Measurements from ENCODE around the gene TUSC2.
A peak's percentile ranks its signal among the peaks of the same experiment; 100 is the strongest.

Gene TUSC2

DNA sequence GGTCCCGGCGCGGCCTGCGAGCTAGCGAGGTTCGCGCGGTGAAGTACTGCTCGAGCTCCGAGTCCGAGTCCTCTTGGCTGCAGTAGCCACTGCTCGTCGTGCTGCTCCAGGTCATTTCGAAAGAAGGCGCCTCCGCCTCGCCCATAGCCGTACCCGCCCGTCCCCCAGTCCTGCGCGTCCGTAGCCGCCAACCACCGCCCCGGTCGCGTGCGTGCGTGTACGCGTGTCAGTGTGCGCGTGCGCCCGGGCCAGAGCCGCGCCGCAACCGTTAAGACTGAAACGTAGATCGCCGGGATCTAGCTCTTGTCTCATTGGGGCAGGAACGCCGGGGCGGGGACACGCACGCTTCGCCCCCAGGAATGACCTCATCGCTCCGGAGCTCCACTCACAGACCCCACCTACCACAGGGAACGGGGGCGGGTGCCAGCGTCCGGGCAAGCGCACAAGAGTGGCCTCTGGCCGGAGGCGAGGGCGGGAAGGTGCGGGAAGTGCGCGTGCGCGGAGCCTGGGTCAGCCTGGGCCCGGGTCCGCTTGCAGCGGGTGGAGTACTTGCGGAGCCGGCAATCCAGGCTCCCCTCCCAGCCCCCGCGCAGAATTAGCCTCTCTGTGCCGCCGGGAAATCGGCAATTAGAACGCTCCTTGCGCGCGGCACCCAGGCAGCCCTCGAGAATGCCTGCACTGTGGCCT, 9.3 kb upstream of the TUSC2 start:
- no peaks in the 10 kb centered on the region for H3K9me3 ChIP-seq (ENCODE audit: severe bottlenecking)
- peak overlapping the region; percentile 83 for H3K27ac ChIP-seq (ENCODE audit: poor library complexity, severe bottlenecking)
- H3K4me1 ChIP-seq (ENCODE audit: insufficient read depth, poor library complexity, severe bottlenecking), result peaks cover 23% of the 10 kb centered on the region
- peak overlapping the region; percentile 61 for H3K4me3 ChIP-seq (ENCODE audit: severe bottlenecking)
- TF ChIP-seq, protein P1, sequence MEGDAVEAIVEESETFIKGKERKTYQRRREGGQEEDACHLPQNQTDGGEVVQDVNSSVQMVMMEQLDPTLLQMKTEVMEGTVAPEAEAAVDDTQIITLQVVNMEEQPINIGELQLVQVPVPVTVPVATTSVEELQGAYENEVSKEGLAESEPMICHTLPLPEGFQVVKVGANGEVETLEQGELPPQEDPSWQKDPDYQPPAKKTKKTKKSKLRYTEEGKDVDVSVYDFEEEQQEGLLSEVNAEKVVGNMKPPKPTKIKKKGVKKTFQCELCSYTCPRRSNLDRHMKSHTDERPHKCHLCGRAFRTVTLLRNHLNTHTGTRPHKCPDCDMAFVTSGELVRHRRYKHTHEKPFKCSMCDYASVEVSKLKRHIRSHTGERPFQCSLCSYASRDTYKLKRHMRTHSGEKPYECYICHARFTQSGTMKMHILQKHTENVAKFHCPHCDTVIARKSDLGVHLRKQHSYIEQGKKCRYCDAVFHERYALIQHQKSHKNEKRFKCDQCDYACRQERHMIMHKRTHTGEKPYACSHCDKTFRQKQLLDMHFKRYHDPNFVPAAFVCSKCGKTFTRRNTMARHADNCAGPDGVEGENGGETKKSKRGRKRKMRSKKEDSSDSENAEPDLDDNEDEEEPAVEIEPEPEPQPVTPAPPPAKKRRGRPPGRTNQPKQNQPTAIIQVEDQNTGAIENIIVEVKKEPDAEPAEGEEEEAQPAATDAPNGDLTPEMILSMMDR (IDR thresholded peaks at IDR 0.05; ENCODE audit: poor library complexity, severe bottlenecking), result no peak
- H3K27me3 ChIP-seq (ENCODE audit: insufficient read depth, poor library complexity, severe bottlenecking), result no peaks in the 10 kb centered on the region
- ATAC-seq (ENCODE audit: low read depth) (peak; percentile 78), DNase-seq (ENCODE audit: low spot score) (peak; percentile 100)
- peaks cover 33% of the 10 kb centered on the region for H3K36me3 ChIP-seq (ENCODE audit: low read depth)

DNA sequence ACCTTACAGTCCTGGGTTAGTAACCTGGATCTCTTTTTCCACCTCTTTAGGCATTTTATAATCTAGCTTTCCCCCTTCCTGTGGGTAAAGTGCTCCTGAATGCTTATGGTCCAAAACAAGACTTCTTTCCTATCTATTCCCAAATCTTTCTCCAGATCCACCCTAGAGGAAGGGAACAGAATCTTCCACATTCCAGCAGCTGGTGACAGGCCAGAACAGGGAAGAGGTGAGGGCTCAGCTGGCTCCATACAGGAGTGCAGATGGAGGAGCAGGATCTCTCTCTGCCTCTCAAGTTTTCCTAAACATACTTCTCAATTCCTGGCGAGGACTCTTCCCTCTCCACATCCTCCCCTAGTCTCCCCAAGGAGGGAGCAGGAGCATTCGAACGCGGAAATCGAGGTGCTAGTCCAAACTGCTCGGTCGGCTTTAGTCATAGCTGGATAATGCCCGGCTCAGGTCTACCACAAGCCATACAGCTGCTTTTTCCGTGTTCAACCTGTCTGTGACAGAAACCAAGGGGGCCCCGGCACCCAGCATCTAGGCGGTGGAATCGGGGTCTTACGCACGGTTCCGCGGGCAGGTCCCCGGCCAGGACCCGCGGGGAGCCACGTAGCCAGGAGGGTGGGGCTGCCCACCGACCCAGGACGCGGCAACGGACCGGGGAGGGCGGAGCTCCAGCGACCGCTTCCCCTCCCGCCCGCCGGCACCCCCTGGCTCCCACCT, 8.6 kb upstream of the TUSC2 start:
- ATAC-seq (ENCODE audit: low read depth), result peak; percentile 40
- no peak for DNase-seq (ENCODE audit: low spot score)
- H3K27ac ChIP-seq (ENCODE audit: poor library complexity, severe bottlenecking), result peak overlapping the region; percentile 83
- TF ChIP-seq, protein P1 (IDR thresholded peaks at IDR 0.05; ENCODE audit: poor library complexity, severe bottlenecking), result no peak
- peaks cover 40% of the 10 kb centered on the region for H3K36me3 ChIP-seq (ENCODE audit: low read depth)
- peaks cover 23% of the 10 kb centered on the region for H3K4me1 ChIP-seq (ENCODE audit: insufficient read depth, poor library complexity, severe bottlenecking)
- no peaks in the 10 kb centered on the region for H3K27me3 ChIP-seq (ENCODE audit: insufficient read depth, poor library complexity, severe bottlenecking)
- no peaks in the 10 kb centered on the region for H3K9me3 ChIP-seq (ENCODE audit: severe bottlenecking)
- H3K4me3 ChIP-seq (ENCODE audit: severe bottlenecking), result peak overlapping the region; percentile 61

DNA sequence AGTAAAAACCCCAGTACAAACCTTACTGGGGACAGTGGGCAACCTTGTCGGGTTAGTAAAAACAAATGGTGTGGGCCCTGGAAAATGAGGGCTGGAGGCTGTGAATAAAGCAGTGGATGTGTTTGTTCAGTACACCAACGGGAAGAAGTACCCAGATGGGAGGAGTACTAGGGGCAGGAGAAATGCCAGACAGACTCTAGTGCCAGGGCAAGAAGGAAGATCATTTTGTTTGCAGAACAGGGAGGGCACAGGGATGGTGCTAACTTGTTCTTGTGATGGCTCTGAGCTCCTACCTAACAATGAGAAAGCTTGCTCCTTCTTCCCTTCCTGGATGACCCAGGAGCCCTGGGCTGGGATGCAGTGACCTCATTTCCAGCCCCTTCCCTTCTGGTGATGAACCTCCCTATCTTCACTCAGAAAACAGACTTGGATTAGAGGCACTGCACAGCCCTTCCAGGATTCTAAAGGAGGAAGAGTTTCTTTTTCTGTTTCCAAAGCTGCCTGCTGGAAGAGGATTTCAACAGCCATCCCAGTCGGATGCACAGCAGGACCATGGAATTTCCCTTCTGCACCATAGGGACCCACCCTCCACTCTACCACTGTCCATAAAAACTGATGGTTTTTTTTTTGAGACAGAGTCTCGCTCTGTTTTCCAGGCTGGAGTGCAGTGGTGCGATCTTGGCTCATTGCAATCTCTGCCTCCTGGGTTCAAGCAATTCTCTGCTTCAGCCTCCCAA, 6.5 kb upstream of the TUSC2 start:
- TF ChIP-seq, protein P1 (IDR thresholded peaks at IDR 0.05; ENCODE audit: poor library complexity, severe bottlenecking), result no peak
- Histone ChIP-seq H3K27ac (ENCODE audit: poor library complexity, severe bottlenecking) (peak overlapping the region; percentile 83), H3K36me3 (ENCODE audit: low read depth) (peaks cover 61% of the 10 kb centered on the region), H3K4me3 (ENCODE audit: severe bottlenecking) (no peak overlapping the region), H3K27me3 (ENCODE audit: insufficient read depth, poor library complexity, severe bottlenecking) (no peaks in the 10 kb centered on the region), H3K9me3 (ENCODE audit: severe bottlenecking) (no peaks in the 10 kb centered on the region), H3K4me1 (ENCODE audit: insufficient read depth, poor library complexity, severe bottlenecking) (peaks cover 17% of the 10 kb centered on the region)
- no peak for ATAC-seq (ENCODE audit: low read depth)
- DNase-seq (ENCODE audit: low spot score), result no peak

DNA sequence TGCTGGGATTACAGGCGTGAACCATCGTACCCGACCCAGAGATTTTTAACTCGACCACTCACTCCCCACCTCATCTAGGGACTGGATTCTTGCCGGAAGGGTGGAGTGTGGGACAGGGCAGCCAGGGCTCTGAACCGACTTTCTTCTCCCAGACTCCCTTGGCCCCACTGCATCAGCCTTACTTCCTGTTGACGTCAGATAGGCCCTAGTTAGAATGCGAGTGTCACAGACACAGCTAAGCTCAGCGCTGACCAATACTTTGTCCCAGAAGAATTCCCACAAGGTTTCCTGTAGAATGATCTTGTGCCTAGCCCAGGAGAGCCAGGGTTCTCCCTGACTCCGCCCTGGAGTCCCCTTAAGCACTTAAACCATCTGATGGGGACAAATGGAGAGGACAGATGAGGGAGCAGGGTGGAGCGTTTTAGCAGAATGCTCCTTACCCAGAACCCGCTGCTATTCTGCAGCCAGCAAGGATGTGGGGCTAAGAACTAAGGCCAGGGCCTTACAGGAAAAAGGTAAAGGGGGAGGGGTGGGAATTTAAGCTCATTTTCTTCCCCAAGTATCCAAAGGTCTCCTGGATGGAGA, 5.8 kb upstream of the TUSC2 start:
- H3K4me1 ChIP-seq (ENCODE audit: insufficient read depth, poor library complexity, severe bottlenecking), result peaks cover 17% of the 10 kb centered on the region
- H3K4me3 ChIP-seq (ENCODE audit: severe bottlenecking), result no peak overlapping the region
- no peak for ATAC-seq (ENCODE audit: low read depth)
- H3K27ac ChIP-seq (ENCODE audit: poor library complexity, severe bottlenecking), result peak overlapping the region; percentile 83
- H3K27me3 ChIP-seq (ENCODE audit: insufficient read depth, poor library complexity, severe bottlenecking), result no peaks in the 10 kb centered on the region
- peaks cover 65% of the 10 kb centered on the region for H3K36me3 ChIP-seq (ENCODE audit: low read depth)
- DNase-seq (ENCODE audit: low spot score), result no peak
- H3K9me3 ChIP-seq (ENCODE audit: severe bottlenecking), result no peaks in the 10 kb centered on the region
- TF ChIP-seq, protein P1 (IDR thresholded peaks at IDR 0.05; ENCODE audit: poor library complexity, severe bottlenecking), result no peak

Measured in RWPE2 (cell line).